H1 (cell line): ENCODE measurements around the gene LRP3. TPM values are rescaled to one million over a fixed set of nuclear protein-coding genes. Genes with fewer than 3 reads are reported as not detected.

Experiments
- CTCF ChIA-PET: fragments of 300-600 bp; sonication (Branson Sonifier 250); formaldehyde crosslinking; loops from one replicate; lab custom pipeline; 2021; ENCODE audit not compliant: partially characterized antibody; lab: Charles Lee
- POLR2A ChIA-PET: fragments of 300-600 bp; sonication (Branson Sonifier 250); formaldehyde crosslinking; loops from one replicate; lab custom pipeline; 2021; ENCODE audit warnings: inconsistent platforms; ENCODE audit not compliant: partially characterized antibody; lab: Charles Lee
- DNase-seq, 2 experiments: peaks; one replicate each; pipeline versions ENCODE4 v3.0.0 to v3.0.0-alpha.2; 2010 to 2022; ENCODE audit warnings: low spot score in 2 of 2, low read depth in 1 of 2, mixed read lengths in 1 of 2
- FAIRE-seq: peaks from 2 replicates; lab custom pipeline; 2011; peaks lifted over from hg19 to GRCh38; lab: Jason Lieb, UNC
- H2AFZ ChIP-seq: 2 replicates; pipeline ENCODE4 v1.8.1; 2012; ENCODE audit warnings: low read length, inconsistent platforms
- H2AK5ac ChIP-seq: 2 replicates; pipeline ENCODE4 v1.6.1; 2013; ENCODE audit warnings: low read depth, low read length
- H2BK120ac ChIP-seq: replicated peaks from 2 replicates; pipeline ENCODE3; 2013; ENCODE audit warnings: low read depth, low read length, inconsistent platforms
- H2BK12ac ChIP-seq: 2 replicates; pipeline ENCODE4 v1.6.1; 2013; ENCODE audit warnings: low read depth, low read length
- H2BK15ac ChIP-seq: 2 replicates; pipeline ENCODE4 v1.6.1; 2013; ENCODE audit warnings: low read length
- H2BK20ac ChIP-seq: 2 replicates; pipeline ENCODE4 v1.6.1; 2013; ENCODE audit warnings: low read length
- H2BK5ac ChIP-seq: 2 replicates; pipeline ENCODE4 v1.6.1; 2013; ENCODE audit warnings: low read depth, low read length
- H3K14ac ChIP-seq: 2 replicates; pipeline ENCODE4 v1.6.1; 2013; ENCODE audit warnings: inconsistent platforms; ENCODE audit not compliant: insufficient read length
- H3K18ac ChIP-seq: 2 replicates; pipeline ENCODE4 v1.6.1; 2013; ENCODE audit warnings: low read length; ENCODE audit errors: extremely low read depth
- H3K23ac ChIP-seq: 2 replicates; pipeline ENCODE4 v1.6.1; 2013; ENCODE audit warnings: inconsistent platforms; ENCODE audit not compliant: insufficient read length
- H3K23me2 ChIP-seq: 2 replicates; pipeline ENCODE4 v1.6.1; 2013; ENCODE audit warnings: low read depth, low read length
- H3K27ac ChIP-seq: 2 replicates; pipeline ENCODE4 v1.6.1; 2011; ENCODE audit warnings: low read depth, low read length, inconsistent platforms
- H3K27me3 ChIP-seq, 4 experiments: replicated peaks in 1 of 4; 1 replicate in 1 of 4; 2 replicates in 3 of 4; pipeline versions ENCODE4 v1.6.1 to v1.8.1; 2011 to 2013; ENCODE audit warnings: low read length in 3 of 4, mild to moderate bottlenecking in 3 of 4, inconsistent platforms in 2 of 4, mixed read lengths in 2 of 4, moderate library complexity in 1 of 4; ENCODE audit not compliant: control insufficient read depth in 3 of 4, insufficient read depth in 3 of 4; ENCODE audit errors: extremely low read depth in 1 of 4
- H3K36me3 ChIP-seq, 4 experiments: 2 replicates each; pipeline versions ENCODE4 v1.6.1 to v1.8.1; 2011 to 2013; ENCODE audit warnings: mild to moderate bottlenecking in 4 of 4, low read length in 3 of 4, moderate library complexity in 2 of 4, control low read depth in 1 of 4, inconsistent platforms in 1 of 4; ENCODE audit not compliant: insufficient read depth in 4 of 4, control insufficient read depth in 2 of 4
- H3K4ac ChIP-seq: replicated peaks from 2 replicates; pipeline ENCODE3; 2013; ENCODE audit warnings: low read length, low read depth, mixed read lengths, inconsistent platforms; ENCODE audit not compliant: insufficient read length
- H3K4me1 ChIP-seq, 4 experiments: replicated peaks in 1 of 4; 1 replicate in 1 of 4; 2 replicates in 3 of 4; pipeline versions ENCODE4 v1.6.1 to v1.8.1; 2011 to 2013; ENCODE audit warnings: low read length in 3 of 4, inconsistent platforms in 2 of 4, mixed read lengths in 1 of 4; ENCODE audit not compliant: insufficient read depth in 4 of 4, control insufficient read depth in 3 of 4
- H3K4me2 ChIP-seq, 2 experiments: 2 replicates each; pipeline versions ENCODE4 v1.6.1 to v1.8.1; 2011 to 2013; ENCODE audit warnings: low read depth in 2 of 2, low read length in 2 of 2, control low read depth in 1 of 2, inconsistent platforms in 1 of 2, mild to moderate bottlenecking in 1 of 2; ENCODE audit not compliant: insufficient read depth in 1 of 2
- H3K4me3 ChIP-seq, 4 experiments: fragments of 200-600, 300-600 bp in 1 of 4; sonication (generic), shearing (Covaris generic), sonication (Bioruptor Twin) in 1 of 4; 2 replicates each; pipeline versions ENCODE4 v1.5.1 to v1.8.1; 2011 to 2016; ENCODE audit warnings: low read length in 4 of 4, low read depth in 3 of 4, control low read depth in 2 of 4, inconsistent platforms in 2 of 4, mild to moderate bottlenecking in 2 of 4, mixed read lengths in 1 of 4, moderate library complexity in 1 of 4; ENCODE audit not compliant: insufficient read depth in 2 of 4; ENCODE audit errors: extremely low read depth in 1 of 4
- H3K56ac ChIP-seq: replicated peaks from 2 replicates; pipeline ENCODE3; 2013; ENCODE audit warnings: low read depth, mild to moderate bottlenecking, mixed read lengths, low read length, inconsistent platforms; ENCODE audit not compliant: insufficient read length
- H3K79me1 ChIP-seq: 2 replicates; pipeline ENCODE4 v1.6.1; 2013; ENCODE audit warnings: low read depth, low read length, control low read depth
- H3K79me2 ChIP-seq, 2 experiments: 2 replicates each; pipeline versions ENCODE4 v1.6.1 to v1.8.1; 2012 to 2013; ENCODE audit warnings: low read length in 2 of 2, mild to moderate bottlenecking in 2 of 2, inconsistent platforms in 1 of 2; ENCODE audit not compliant: insufficient read depth in 2 of 2, control insufficient read depth in 1 of 2
- H3K9ac ChIP-seq, 4 experiments: replicated peaks in 1 of 4; 1 replicate in 1 of 4; 2 replicates in 3 of 4; pipeline versions ENCODE4 v1.6.1 to v1.8.1; 2011 to 2013; ENCODE audit warnings: low read depth in 3 of 4, low read length in 3 of 4, control low read depth in 2 of 4, mild to moderate bottlenecking in 2 of 4, moderate library complexity in 2 of 4, inconsistent platforms in 1 of 4; ENCODE audit errors: extremely low read depth in 1 of 4
- H3K9me3 ChIP-seq, 2 experiments: 2 replicates each; pipeline versions ENCODE4 v1.6.1 to v1.8.1; 2012 to 2013; ENCODE audit warnings: mild to moderate bottlenecking in 2 of 2, moderate library complexity in 2 of 2, control low read depth in 1 of 2, inconsistent platforms in 1 of 2, low read depth in 1 of 2, low read length in 1 of 2, mixed read lengths in 1 of 2; ENCODE audit not compliant: insufficient read depth in 2 of 2
- H4K20me1 ChIP-seq, 2 experiments: replicated peaks in 1 of 2; 2 replicates each; pipeline versions ENCODE3 to v1.8.1; 2011 to 2013; ENCODE audit warnings: inconsistent platforms in 2 of 2, low read length in 2 of 2, mild to moderate bottlenecking in 1 of 2; ENCODE audit not compliant: insufficient read depth in 2 of 2, control insufficient read depth in 1 of 2
- H4K5ac ChIP-seq: 2 replicates; pipeline ENCODE4 v1.6.1; 2013; ENCODE audit warnings: low read length, low read depth, mixed read lengths, inconsistent platforms; ENCODE audit not compliant: insufficient read length
- H4K8ac ChIP-seq: 2 replicates; pipeline ENCODE4 v1.8.0; 2013; ENCODE audit warnings: mild to moderate bottlenecking, moderate library complexity, low read length, inconsistent platforms; ENCODE audit not compliant: insufficient read depth; ENCODE audit errors: extremely low read depth
- H4K91ac ChIP-seq: replicated peaks from 2 replicates; pipeline ENCODE3; 2013; ENCODE audit warnings: low read length, mixed read lengths, inconsistent platforms; ENCODE audit not compliant: insufficient read length
- ASH2L ChIP-seq: fragments of 200-600, 300-600 bp; sonication (generic); IDR thresholded peaks from one replicate; pipeline ENCODE4 v1.7.1; 2017; ENCODE audit warnings: low read length
- BRCA1 ChIP-seq: IDR thresholded peaks from 2 replicates; pipeline ENCODE4 v1.6.1; 2012; ENCODE audit warnings: low read depth, low read length, improper control_type of control experiment
- CBX5 ChIP-seq: fragments of 300-800, 300-1000 bp; sonication (generic); IDR thresholded peaks from 2 replicates; pipeline ENCODE4 v1.7.1; 2016; ENCODE audit warnings: antibody characterized with exemption, low read length, low read depth
- CBX8 ChIP-seq: fragments of 300-800, 300-1000 bp; sonication (generic); IDR thresholded peaks from 2 replicates; pipeline ENCODE4 v1.7.1; 2016; ENCODE audit warnings: low read depth, low read length, borderline replicate concordance
- E2F6 ChIP-seq: IDR thresholded peaks from 2 replicates; pipeline ENCODE4 v1.6.1; 2012; ENCODE audit warnings: inconsistent platforms
- EP300 ChIP-seq, 2 experiments: IDR thresholded peaks; 1 replicate in 1 of 2; 2 replicates in 1 of 2; pipeline ENCODE4 v1.6.1; 2011 to 2012; ENCODE audit warnings: low read depth in 2 of 2, low read length in 2 of 2, mild to moderate bottlenecking in 2 of 2, borderline replicate concordance in 1 of 2, inconsistent platforms in 1 of 2, moderate library complexity in 1 of 2
- HDAC6 ChIP-seq: IDR thresholded peaks from one replicate; pipeline ENCODE4 v1.7.1; 2012; ENCODE audit warnings: low read depth, mild to moderate bottlenecking, inconsistent platforms, low read length, moderate library complexity
- KDM1A ChIP-seq: fragments of 200-600, 300-600 bp; sonication (generic); IDR thresholded peaks from 2 replicates; pipeline ENCODE4 v1.7.1; 2016; ENCODE audit warnings: mild to moderate bottlenecking, low read length, borderline replicate concordance
- POLR2AphosphoS5 ChIP-seq: IDR thresholded peaks from 2 replicates; pipeline ENCODE4 v1.6.1; 2011; ENCODE audit warnings: low read depth, low read length
- SP4 ChIP-seq: IDR thresholded peaks from 2 replicates; pipeline ENCODE4 v1.6.1; 2012; ENCODE audit warnings: low read length, inconsistent platforms
- TBP ChIP-seq: IDR thresholded peaks from 2 replicates; pipeline ENCODE4 v1.6.1; 2011; ENCODE audit warnings: low read depth, low read length, improper control_type of control experiment
- WGBS, 2 experiments: shearing (Covaris generic) in 1 of 2; methylation state at CpG; one replicate each; pipeline versions ENCODE4 v1.1.6 to v1.1.7; 2013 to 2015; ENCODE audit warnings: low lambda C conversion rate in 2 of 2, mixed read lengths in 2 of 2, inconsistent platforms in 1 of 2, low coverage in 1 of 2, missing lambda C conversion rate in 1 of 2; ENCODE audit not compliant: insufficient replicate concordance in 2 of 2, insufficient coverage in 1 of 2, insufficient read length in 1 of 2; ENCODE audit errors: extremely low coverage in 1 of 2, missing lambda C conversion rate in 1 of 2; 5-methylcytosine and 5-hydroxymethylcytosine counted together
- polyA plus RNA-seq, 7 experiments: library from polyadenylated mRNA; depleted of rRNA in 3 of 7; stranded (reverse) in 5 of 7; unstranded in 2 of 7; fragments of >200 nt in 5 of 7; fragments of 200-250 nt in 2 of 7; gene quantifications; 1 replicate in 5 of 7; 2 replicates in 1 of 7; 4 replicates in 1 of 7; pipeline versions ENCODE4 v1.2.1 to v1.2.3, GENCODE V29; 2011 to 2013; ENCODE audit warnings: missing spikeins in 2 of 7, mixed read lengths in 2 of 7
- total RNA-seq: library from RNA; stranded (reverse); fragmentation: NEBNext Ultra II Directional; extraction: Animal tissue kit (Norgen Biotek cat#: 25700); gene quantifications from 2 replicates; pipeline ENCODE4 v1.2.1, GENCODE V29; 2021

LRP3 gene
- total and polyA plus RNA-seq, 2 of the 8 experiments (the other 6 are each of a cell fraction or from before 2014, with no cell fraction given) = 30.3 to 33.7 TPM

DNA sequence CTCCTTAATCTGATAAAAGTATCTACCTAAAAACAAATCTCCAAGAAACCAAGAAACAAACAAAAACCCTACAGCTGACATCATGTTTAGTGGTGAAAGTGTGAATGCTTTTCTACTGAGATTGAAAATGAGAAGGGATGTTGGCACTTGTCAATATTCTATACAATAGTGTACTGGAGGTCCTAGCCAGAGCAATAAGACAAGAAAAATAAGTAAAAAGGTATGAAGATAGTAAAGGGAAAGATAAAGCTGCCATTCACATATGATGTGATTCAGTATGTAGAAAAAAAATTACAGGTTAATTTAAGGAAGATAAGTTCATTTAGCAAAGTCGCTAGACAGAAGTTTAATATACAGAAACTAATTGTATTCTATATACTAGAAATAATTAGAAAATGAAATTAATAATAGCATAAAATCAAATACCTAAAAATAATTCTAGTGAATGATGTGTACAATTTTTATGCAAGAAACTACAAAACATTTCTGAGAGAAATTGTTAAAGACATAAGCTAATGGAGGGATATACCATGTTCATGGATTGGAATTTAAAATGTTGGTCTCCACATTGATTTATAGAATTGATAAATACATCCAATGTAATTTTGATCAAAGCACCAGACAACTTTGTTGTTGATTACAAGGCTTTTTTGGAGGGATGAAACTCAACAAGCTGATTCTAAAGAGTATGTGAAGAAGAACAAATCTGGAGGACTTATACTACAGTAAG, 33.9 kb downstream of the LRP3 start:
- no peak overlapping the region for H3K23ac ChIP-seq
- H4K20me1 ChIP-seq = peaks cover 0 to 8% of the 10 kb centered on the region in 2 experiments
- no peaks in the 10 kb centered on the region for H3K79me1 ChIP-seq
- DNase-seq = no peak
- no peak overlapping the region for H2BK120ac ChIP-seq
- ChIA-PET CTCF (interaction anchor here (1.3 to 1.9 kb wide), 4 partner anchors 9 to 509 kb away, joined by 3 to 7 read pairs (median 3); no protein-coding TSS in a partner anchor), POLR2A (interaction anchor here (0.6 to 2.3 kb wide), 10 partner anchors 10 to 432 kb away, joined by 3 to 10 read pairs (median 3); partner anchors contain the start of genes CEBPA and CEBPG)
- H3K4me1 ChIP-seq = peaks cover 0 to 9% (median 6%) of the 10 kb centered on the region in 4 experiments; a peak in 5 of 7 replicates
- no peak overlapping the region for H3K9ac ChIP-seq
- no peak overlapping the region for H2BK12ac ChIP-seq
- H4K91ac ChIP-seq = no peak overlapping the region
- no peak overlapping the region for H3K14ac ChIP-seq
- H3K4me3 ChIP-seq = peak overlapping the region in 1 of 4 experiments; percentile 62; a peak in 1 of 8 replicates
- H2AK5ac ChIP-seq = no peak overlapping the region
- H3K79me2 ChIP-seq = no peaks in the 10 kb centered on the region
- 83% methylated on average over 1 of the region's 1 CpG; no CpG with 5 or more reads in 1 of the 2 experiments for WGBS, 2 experiments
- no peak overlapping the region for H3K18ac ChIP-seq
- H2BK20ac ChIP-seq = no peak overlapping the region
- no peak overlapping the region for H3K4ac ChIP-seq
- H2BK5ac ChIP-seq = no peak overlapping the region
- H3K4me2 ChIP-seq = peak overlapping the region in 1 of 2 experiments; percentile 87; a peak in 1 of 4 replicates
- H3K56ac ChIP-seq = no peak overlapping the region
- no peak overlapping the region for H2AFZ ChIP-seq
- TF ChIP-seq HDAC6 (no peak), SP4 (no peak), EP300 (IDR thresholded peaks at IDR 0.05; ENCODE audit: borderline replicate concordance in 1 of 2, low read depth in 2 of 2, low read length in 2 of 2) (no peak), POLR2AphosphoS5 (no peak), TBP (no peak), E2F6 (no peak), KDM1A (no peak), CBX8 (no peak), BRCA1 (no peak), ASH2L (no peak), CBX5 (no peak)
- TF ChIP-seq, all 59 proteins: peak for 0
- Histone ChIP-seq H3K27ac (no peak overlapping the region), H4K5ac (no peak overlapping the region), H3K27me3 (peaks cover 16 to 33% (median 30%) of the 10 kb centered on the region in 4 experiments), H4K8ac (no peak overlapping the region), H3K23me2 (peaks cover 17% of the 10 kb centered on the region), H2BK15ac (no peak overlapping the region), H3K9me3 (peaks cover 0 to 10% of the 10 kb centered on the region in 2 experiments; a peak in 1 of 4 replicates), H3K36me3 (no peaks in the 10 kb centered on the region)
- no peak for FAIRE-seq
